GM23338 (cell line): ENCODE measurements around the gene CDH8. TPM values are rescaled to one million over a fixed set of nuclear protein-coding genes. Genes with fewer than 3 reads are reported as not detected.

Source experiments
- ATAC-seq: fragments of 200-7000 bp; cut with Tn5 transposase; 3 replicates; pipeline ENCODE4 v1.9.1; 2020
- DNase-seq: peaks from one replicate; pipeline ENCODE4 v3.0.0-alpha.2; 2015; ENCODE audit warnings: low spot score
- H2AFZ ChIP-seq: fragments of 200-600 bp; sonication (generic); 2 replicates; pipeline ENCODE4 v1.8.0; 2016; ENCODE audit warnings: antibody characterized with exemption, mild to moderate bottlenecking, moderate library complexity
- H3F3A ChIP-seq: fragments of 200-600 bp; sonication (generic); replicated peaks from 2 replicates; pipeline ENCODE4 v1.8.0; 2017; ENCODE audit warnings: antibody characterized with exemption, mixed run types, low read depth
- H3K27ac ChIP-seq: fragments of 200-600 bp; sonication (generic); 2 replicates; pipeline ENCODE4 v1.6.1; 2016; ENCODE audit warnings: low read depth
- H3K27me3 ChIP-seq: fragments of 200-600 bp; sonication (generic); 2 replicates; pipeline ENCODE4 v1.8.0; 2016; ENCODE audit warnings: mild to moderate bottlenecking, mixed run types, moderate library complexity; ENCODE audit not compliant: insufficient read depth
- H3K36me3 ChIP-seq: fragments of 200-600 bp; sonication (generic); 2 replicates; pipeline ENCODE4 v1.8.0; 2016; ENCODE audit warnings: mild to moderate bottlenecking; ENCODE audit not compliant: insufficient read depth
- H3K4me1 ChIP-seq: fragments of 200-600 bp; sonication (generic); 2 replicates; pipeline ENCODE4 v1.8.0; 2016; ENCODE audit warnings: mild to moderate bottlenecking, moderate library complexity; ENCODE audit not compliant: insufficient read depth
- H3K4me2 ChIP-seq: fragments of 200-600 bp; sonication (generic); 2 replicates; pipeline ENCODE4 v1.7.1; 2017; ENCODE audit warnings: mixed run types
- H3K4me3 ChIP-seq: fragments of 200-600 bp; sonication (generic); 2 replicates; pipeline ENCODE4 v1.6.1; 2016; ENCODE audit warnings: mixed run types
- H3K79me2 ChIP-seq: fragments of 200-600 bp; sonication (generic); replicated peaks from 2 replicates; pipeline ENCODE4 v1.8.0; 2017; ENCODE audit warnings: mild to moderate bottlenecking; ENCODE audit not compliant: insufficient read depth
- H3K9me2 ChIP-seq: fragments of 200-600 bp; sonication (generic); 2 replicates; pipeline ENCODE4 v1.8.0; 2017; ENCODE audit not compliant: insufficient read depth
- H4K20me1 ChIP-seq: fragments of 200-600 bp; sonication (generic); replicated peaks from 2 replicates; pipeline ENCODE4 v1.8.0; 2017; ENCODE audit warnings: mild to moderate bottlenecking; ENCODE audit not compliant: insufficient read depth
- H3K27ac Mint-ChIP-seq: 2 replicates; pipeline ENCODE4 v1.8.0; 2020; ENCODE audit warnings: inconsistent platforms, mild to moderate bottlenecking, moderate library complexity, mixed read lengths
- H3K27me3 Mint-ChIP-seq: 3 replicates; pipeline ENCODE4 v1.8.0; 2022; ENCODE audit warnings: low read depth, mild to moderate bottlenecking, moderate library complexity, mixed read lengths, inconsistent platforms; ENCODE audit not compliant: insufficient read depth, poor library complexity
- H3K36me3 Mint-ChIP-seq: 3 replicates; pipeline ENCODE4 v1.8.0; 2021; ENCODE audit warnings: low read depth, mild to moderate bottlenecking, inconsistent platforms, moderate library complexity, mixed read lengths
- H3K4me1 Mint-ChIP-seq: 3 replicates; pipeline ENCODE4 v1.8.0; 2020; ENCODE audit warnings: mild to moderate bottlenecking, inconsistent platforms, mixed read lengths
- H3K4me3 Mint-ChIP-seq: 3 replicates; pipeline ENCODE4 v1.8.0; 2021; ENCODE audit warnings: moderate library complexity, mild to moderate bottlenecking, inconsistent platforms, mixed read lengths
- H3K9me3 Mint-ChIP-seq: 3 replicates; pipeline ENCODE4 v1.8.0; 2020; ENCODE audit warnings: moderate library complexity, mild to moderate bottlenecking, inconsistent platforms, mixed read lengths
- CREB1 ChIP-seq: fragments of 250-450 bp; sonication (Bioruptor Pico); IDR thresholded peaks from 2 replicates; pipeline ENCODE4 v1.5.0; 2020; ENCODE audit warnings: low read depth, mild to moderate bottlenecking, moderate library complexity
- CTCF ChIP-seq, 2 experiments: fragments of 200-600 bp in 1 of 2; sonication (generic) in 1 of 2; conservative IDR thresholded peaks; 2 replicates each; pipeline versions ENCODE4 v1.5.1 to v1.6.1; 2016 to 2017; ENCODE audit warnings: antibody characterized with exemption in 2 of 2, low read depth in 2 of 2, mild to moderate bottlenecking in 2 of 2, moderate library complexity in 1 of 2
- ETS1 ChIP-seq: IDR thresholded peaks from 2 replicates; pipeline ENCODE4 v1.6.1; 2016; ENCODE audit warnings: antibody characterized with exemption
- EZH2 ChIP-seq: fragments of 200-600 bp; sonication (generic); IDR thresholded peaks from one replicate; pipeline ENCODE4 v1.8.0; 2017; ENCODE audit warnings: antibody characterized with exemption, mild to moderate bottlenecking, low read depth; ENCODE audit not compliant: unreplicated experiment
- EZH2phosphoT487 ChIP-seq: fragments of 200-600 bp; sonication (generic); IDR thresholded peaks from one replicate; pipeline ENCODE4 v1.8.1; 2018; ENCODE audit warnings: antibody characterized with exemption; ENCODE audit not compliant: unreplicated experiment
- NANOG ChIP-seq: IDR thresholded peaks from 2 replicates; pipeline ENCODE4 v1.6.1; 2016; ENCODE audit warnings: antibody characterized with exemption, borderline replicate concordance
- POLR2AphosphoS5 ChIP-seq: IDR thresholded peaks from 2 replicates; pipeline ENCODE4 v1.6.1; 2016; ENCODE audit warnings: antibody characterized with exemption, low read depth
- REST ChIP-seq: IDR thresholded peaks from one replicate; pipeline ENCODE4 v1.6.1; 2018; ENCODE audit warnings: antibody characterized with exemption; ENCODE audit not compliant: unreplicated experiment
- STAT1 ChIP-seq: IDR thresholded peaks from one replicate; pipeline ENCODE4 v1.6.1; 2016; ENCODE audit warnings: antibody characterized with exemption; ENCODE audit not compliant: unreplicated experiment
- ZNF114 ChIP-seq: fragments of 250-450 bp; sonication (Bioruptor Pico); IDR thresholded peaks from 2 replicates; pipeline ENCODE4 v1.5.0; 2020; ENCODE audit warnings: mild to moderate bottlenecking, moderate library complexity
- ZNF331 ChIP-seq: fragments of 250-450 bp; sonication (Bioruptor Pico); IDR thresholded peaks from 2 replicates; pipeline ENCODE4 v1.5.0; 2020; ENCODE audit warnings: low read depth, mild to moderate bottlenecking, moderate library complexity
- ZNF462 ChIP-seq: fragments of 250-450 bp; sonication (Bioruptor Pico); IDR thresholded peaks from 2 replicates; pipeline ENCODE4 v1.5.0; 2020; ENCODE audit warnings: mild to moderate bottlenecking, moderate library complexity
- polyA plus RNA-seq: library from polyadenylated mRNA; unstranded; fragments of >200 nt; fragmentation: Nextera tagmentation; extraction: Ambion mirVana; gene quantifications from 2 replicates; pipeline ENCODE4 v1.2.1, GENCODE V29; 2016
- total RNA-seq: library from RNA; depleted of rRNA; stranded (reverse); fragments of >200 nt; shearing (Covaris generic); gene quantifications from 2 replicates; pipeline ENCODE4 v1.2.3, GENCODE V29; 2014

The CDH8 gene
- total and polyA plus RNA-seq, 2 experiments from 2014 or later, result 10.2 to 11.7 TPM

- TF ChIP-seq CTCF (conservative IDR thresholded peaks at IDR 0.05; ENCODE audit: low read depth in 2 of 2), result no peak
Observed at GRCh38 chr16:61908426-61908825, 127.8 kb downstream of the CDH8 start (continued).

- Histone ChIP-seq H3K27ac (no peak overlapping the region), H3K9me2 (no peaks in the 10 kb centered on the region), H4K20me1 (no peaks in the 10 kb centered on the region), H3K4me3 (no peak overlapping the region), H3K4me2 (no peak overlapping the region), H2AFZ (no peak overlapping the region), H3K36me3 (peaks cover 4% of the 10 kb centered on the region; the same call in 1 of the 2 replicates), H3F3A (no peaks in the 10 kb centered on the region), H3K27me3 (no peaks in the 10 kb centered on the region), H3K4me1 (no peaks in the 10 kb centered on the region), H3K79me2 (no peaks in the 10 kb centered on the region)
- ATAC-seq, result no peak
- Mint-ChIP-seq H3K4me3 (no peak overlapping the region), H3K27me3 (no peaks in the 10 kb centered on the region), H3K4me1 (no peaks in the 10 kb centered on the region; the same call in 2 of the 3 replicates), H3K27ac (no peak overlapping the region), H3K36me3 (peaks cover 17% of the 10 kb centered on the region; the same call in 2 of the 3 replicates), H3K9me3 (peaks cover 17% of the 10 kb centered on the region; the same call in 2 of the 3 replicates)
- DNase-seq, result no peak
- TF ChIP-seq ZNF331 (CRISPR knock-in tag) (no peak), CREB1 (CRISPR knock-in tag) (no peak), STAT1 (no peak), ZNF114 (CRISPR knock-in tag) (no peak), NANOG (no peak), EZH2 (no peak), ZNF462 (no peak), POLR2AphosphoS5 (no peak), REST (no peak), ETS1 (no peak), EZH2phosphoT487 (no peak)
Observed at GRCh38 chr16:61901689-61902088, 134.5 kb downstream of the CDH8 start.
